Upper lobe of left lung (tissue), 6 donors: Measurements from ENCODE around the gene FOXJ1. TPM values are rescaled to one million over a fixed set of nuclear protein-coding genes. Genes with fewer than 3 reads are reported as not detected.

Experiments
- ATAC-seq, 2 donors: fragments of 200-7000 bp; cut with Tn5 transposase; one replicate each; pipeline ENCODE4 v1.9.1; 2022; ENCODE audit warnings: mild to moderate bottlenecking in 2 of 2, moderate library complexity in 2 of 2; ENCODE audit not compliant: low FRiP score in 2 of 2
- DNase-seq, 2 donors: peaks; one replicate each; pipeline ENCODE4 v3.0.0-alpha.2; 2019 to 2020
- H3K27ac ChIP-seq, 4 donors: fragments of 200-600 bp; sonication (generic); one replicate each; pipeline ENCODE4 v1.5.1; 2016 to 2019
- H3K27me3 ChIP-seq, 4 donors: fragments of 200-600 bp; sonication (generic); one replicate each; pipeline ENCODE4 v1.5.1; 2017 to 2019
- H3K36me3 ChIP-seq, 4 donors: fragments of 200-600 bp; sonication (generic); one replicate each; pipeline ENCODE4 v1.5.1; 2016 to 2019
- H3K4me1 ChIP-seq, 4 donors: fragments of 200-600 bp; sonication (generic); one replicate each; pipeline ENCODE4 v1.5.1; 2018 to 2019
- H3K4me3 ChIP-seq, 4 donors: fragments of 200-600 bp; sonication (generic); one replicate each; pipeline ENCODE4 v1.5.1; 2017 to 2019; ENCODE audit warnings: mild to moderate bottlenecking in 2 of 4, moderate library complexity in 1 of 4
- H3K9me3 ChIP-seq, 4 donors: fragments of 200-600 bp; sonication (generic); one replicate each; pipeline ENCODE4 v1.5.1; 2018 to 2019
- EP300 ChIP-seq, 4 donors: sonication (generic); formaldehyde crosslinking; IDR thresholded peaks; one replicate each; pipeline ENCODE4 v1.5.1; 2017; ENCODE audit warnings: antibody characterized with exemption in 4 of 4, control low read depth in 2 of 4
- POLR2A ChIP-seq, 4 donors: fragments of 450-650 bp; IDR thresholded peaks; one replicate each; pipeline ENCODE4 v1.5.1; 2016 to 2017; ENCODE audit warnings: antibody characterized with exemption in 4 of 4, mild to moderate bottlenecking in 2 of 4
- POLR2AphosphoS5 ChIP-seq, 2 donors: sonication (generic); formaldehyde crosslinking; IDR thresholded peaks; one replicate each; pipeline ENCODE4 v1.5.1; 2017; ENCODE audit warnings: antibody characterized with exemption in 2 of 2
- WGBS, 2 donors: methylation state at CpG; one replicate each; pipeline ENCODE4 v1.1.5; 2017 to 2018; 5-methylcytosine and 5-hydroxymethylcytosine counted together
- total RNA-seq, 6 donors: library from RNA; depleted of rRNA in 4 of 6; stranded (reverse); fragments of >200 nt in 4 of 6; gene quantifications; one replicate each; pipeline versions ENCODE4 v1.1.0 to v1.2.1, GENCODE V29; 2016 to 2021
- TF ChIP-seq, protein P1 (sequence below), 6 experiments: fragments of 450-650 bp in 4 of 6; fragments of 200-600 bp in 2 of 6; sonication (generic) in 2 of 6; IDR thresholded peaks; one replicate each; pipeline ENCODE4 v1.5.1; 2016 to 2019; ENCODE audit warnings: antibody characterized with exemption in 6 of 6
- donor health status: DM: no; HTN: no; CAD: no; lungs with moderate emphysema.
- donor health status: DM: no; HTN: yes; CAD: no; lungs with severe emphysema.

Gene FOXJ1
- total RNA-seq, 6 donors from 2014 or later, result 3.3 to 86.6 (median 32.2) TPM

DNA sequence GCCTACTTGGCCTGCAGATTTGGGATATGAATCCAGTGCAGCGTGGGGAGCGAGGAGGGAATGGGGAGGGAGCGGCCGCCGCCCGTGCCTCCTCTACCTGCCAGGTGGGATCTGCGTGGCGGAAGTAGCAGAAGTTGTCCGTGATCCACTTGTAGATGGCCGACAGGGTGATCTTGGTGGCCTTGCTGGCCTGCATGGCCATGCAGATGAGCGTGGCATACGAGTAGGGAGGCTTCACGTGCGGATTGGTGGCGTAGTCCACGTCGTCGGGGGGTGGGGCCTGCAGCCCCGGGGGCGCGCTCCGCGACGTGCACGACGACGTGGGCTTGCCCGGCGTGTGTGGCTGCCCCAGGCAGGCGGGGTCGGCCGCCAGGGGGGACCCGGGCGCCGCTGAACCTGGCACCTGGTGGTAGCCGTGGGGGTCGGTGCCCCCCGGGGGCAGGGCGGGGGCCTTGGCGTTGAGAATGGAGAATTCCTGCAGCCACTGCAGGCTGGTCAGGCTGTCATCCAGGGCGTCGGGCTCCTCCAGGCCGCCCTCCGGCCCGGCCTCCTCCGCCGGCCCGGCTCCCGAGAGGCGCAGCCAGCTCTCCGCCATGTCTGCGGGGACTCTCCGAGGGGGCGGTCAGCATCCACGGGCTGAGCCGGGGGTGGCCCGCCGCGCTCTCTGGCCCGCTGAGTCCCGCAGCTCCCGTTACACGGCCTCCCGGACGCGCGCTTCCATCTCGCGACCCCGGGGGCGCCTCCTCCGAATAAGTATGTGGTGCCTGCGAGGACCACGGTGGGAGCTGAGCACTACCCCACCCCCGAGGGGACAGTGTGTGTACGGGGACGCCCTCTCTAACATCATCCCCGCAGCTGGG is 1.0 kb downstream of the FOXJ1 start:
- TF ChIP-seq, protein P1, sequence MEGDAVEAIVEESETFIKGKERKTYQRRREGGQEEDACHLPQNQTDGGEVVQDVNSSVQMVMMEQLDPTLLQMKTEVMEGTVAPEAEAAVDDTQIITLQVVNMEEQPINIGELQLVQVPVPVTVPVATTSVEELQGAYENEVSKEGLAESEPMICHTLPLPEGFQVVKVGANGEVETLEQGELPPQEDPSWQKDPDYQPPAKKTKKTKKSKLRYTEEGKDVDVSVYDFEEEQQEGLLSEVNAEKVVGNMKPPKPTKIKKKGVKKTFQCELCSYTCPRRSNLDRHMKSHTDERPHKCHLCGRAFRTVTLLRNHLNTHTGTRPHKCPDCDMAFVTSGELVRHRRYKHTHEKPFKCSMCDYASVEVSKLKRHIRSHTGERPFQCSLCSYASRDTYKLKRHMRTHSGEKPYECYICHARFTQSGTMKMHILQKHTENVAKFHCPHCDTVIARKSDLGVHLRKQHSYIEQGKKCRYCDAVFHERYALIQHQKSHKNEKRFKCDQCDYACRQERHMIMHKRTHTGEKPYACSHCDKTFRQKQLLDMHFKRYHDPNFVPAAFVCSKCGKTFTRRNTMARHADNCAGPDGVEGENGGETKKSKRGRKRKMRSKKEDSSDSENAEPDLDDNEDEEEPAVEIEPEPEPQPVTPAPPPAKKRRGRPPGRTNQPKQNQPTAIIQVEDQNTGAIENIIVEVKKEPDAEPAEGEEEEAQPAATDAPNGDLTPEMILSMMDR (IDR thresholded peaks at IDR 0.05), result peak in 2 of 6 experiments; percentile 14 to 45
- TF ChIP-seq POLR2A (IDR thresholded peaks at IDR 0.05) (peak in 1 of 4 donors; percentile 40), POLR2AphosphoS5 (IDR thresholded peaks at IDR 0.05) (no peak), EP300 (IDR thresholded peaks at IDR 0.05) (no peak)
- H3K4me1 ChIP-seq, result peaks cover 35 to 72% (median 49%) of the 10 kb centered on the region in 4 donors
- H3K4me3 ChIP-seq, result peak overlapping the region in 3 of 4 donors; percentile 50 to 56 (median 53)
- no peaks in the 10 kb centered on the region for H3K9me3 ChIP-seq
- peaks cover 3 to 19% (median 12%) of the 10 kb centered on the region in 4 donors for H3K27me3 ChIP-seq
- WGBS, 2 donors, result 26% methylated on average over 35 of the region's 78 CpGs; no CpG with 5 or more reads in 1 of the 2 donors
- DNase-seq (peak; percentile 59 to 90), ATAC-seq (peak in 1 of 2 donors; percentile 18)
- H3K36me3 ChIP-seq, result no peaks in the 10 kb centered on the region
- peak overlapping the region in 1 of 4 donors; percentile 12 for H3K27ac ChIP-seq

DNA sequence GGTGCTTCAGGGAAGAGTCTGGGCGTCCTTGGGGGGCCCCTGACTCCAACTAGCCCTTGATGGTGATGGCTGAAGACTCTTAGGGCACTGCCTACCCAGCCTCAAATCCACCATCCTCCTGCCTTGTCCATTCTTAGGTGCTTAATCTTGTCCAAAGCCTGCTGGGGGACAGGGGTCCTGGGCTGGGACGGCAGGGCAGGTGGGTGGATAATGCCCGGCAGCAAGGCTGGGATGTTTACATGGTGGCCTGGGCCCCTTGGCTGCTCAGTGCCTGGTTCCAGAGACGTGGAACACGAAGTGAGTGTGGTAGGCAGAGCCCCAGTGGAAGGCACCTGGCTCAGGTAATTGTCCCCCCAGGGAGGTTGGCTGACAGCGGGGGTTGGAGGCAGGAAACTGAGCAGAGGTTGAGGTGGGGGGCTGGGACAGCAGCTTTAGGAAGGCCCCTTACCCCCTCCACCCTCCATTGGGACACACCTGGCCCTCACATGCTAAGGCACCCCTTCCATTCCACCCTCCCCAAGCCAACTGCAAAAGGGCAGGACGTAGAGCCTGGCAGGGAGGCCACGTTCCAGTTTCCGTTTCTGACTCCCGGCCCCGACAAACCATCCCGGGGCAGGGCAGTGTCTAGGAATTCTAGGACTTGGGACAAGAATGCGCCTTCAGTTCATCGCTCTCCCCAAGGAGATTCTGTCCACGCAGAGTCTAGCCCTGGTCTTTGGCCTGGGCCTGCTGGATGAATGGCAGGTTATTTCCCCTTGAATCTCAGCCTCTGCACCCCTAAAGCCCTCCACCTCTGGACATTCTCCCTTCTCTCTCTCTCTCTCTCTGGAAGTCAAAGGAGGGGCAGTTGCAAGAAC is 1.9 kb downstream of the FOXJ1 start:
- Histone ChIP-seq H3K36me3 (no peaks in the 10 kb centered on the region), H3K4me1 (peaks cover 32 to 67% (median 41%) of the 10 kb centered on the region in 4 donors), H3K27me3 (peaks cover 3 to 19% (median 12%) of the 10 kb centered on the region in 4 donors), H3K27ac (peak overlapping the region in 1 of 4 donors; percentile 12), H3K4me3 (peak overlapping the region in 3 of 4 donors; percentile 50 to 56 (median 53)), H3K9me3 (no peaks in the 10 kb centered on the region)
- WGBS, 2 donors, result 50 to 55% methylated on average over 9 to 15 of the region's 15 CpGs
- DNase-seq (no peak), ATAC-seq (no peak)
- TF ChIP-seq POLR2A (IDR thresholded peaks at IDR 0.05) (no peak), POLR2AphosphoS5 (IDR thresholded peaks at IDR 0.05) (no peak), EP300 (IDR thresholded peaks at IDR 0.05) (no peak)
- TF ChIP-seq, protein P1 (IDR thresholded peaks at IDR 0.05), result no peak

DNA sequence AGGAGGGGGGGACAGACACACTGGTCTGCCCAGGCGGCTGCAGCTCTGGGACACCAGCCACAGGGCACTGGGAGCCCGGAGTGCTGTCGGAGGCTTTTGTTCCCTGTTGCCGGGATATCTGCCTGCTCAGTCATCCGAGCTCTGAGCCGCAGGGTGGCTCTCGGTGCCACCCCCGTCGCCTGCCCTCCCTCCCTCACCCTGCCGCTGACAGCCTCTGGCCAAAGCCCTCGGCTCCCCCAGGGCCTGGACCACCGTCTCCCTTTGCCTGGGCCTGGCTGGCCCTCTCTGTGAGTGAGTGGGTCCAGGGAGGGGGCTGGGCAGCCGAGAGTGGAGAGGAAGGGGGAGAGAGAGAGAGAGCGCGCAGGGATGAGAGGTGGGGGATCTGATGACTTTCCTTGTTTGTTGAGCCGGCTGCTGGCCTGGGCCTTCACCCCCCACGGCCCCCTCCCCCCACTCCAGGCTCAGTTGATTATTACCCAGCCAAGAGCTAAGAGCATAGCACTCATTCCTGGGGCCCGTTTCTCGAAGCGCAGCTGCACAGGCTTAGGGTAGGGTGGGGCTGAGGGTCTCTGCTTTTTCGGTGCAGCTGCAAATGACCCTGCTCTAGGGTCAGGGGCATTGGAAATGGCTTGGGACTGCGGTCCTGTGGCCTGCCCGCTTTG is 2.7 kb downstream of the FOXJ1 start:
- WGBS, 2 donors, result 48 to 73% methylated on average over 7 to 22 of the region's 23 CpGs
- ATAC-seq (peak in 1 of 2 donors; percentile 4), DNase-seq (no peak)
- peak overlapping the region in 2 of 4 donors; percentile 50 to 53 for H3K4me3 ChIP-seq
- no peaks in the 10 kb centered on the region for H3K9me3 ChIP-seq
- peaks cover 25 to 61% (median 37%) of the 10 kb centered on the region in 4 donors for H3K4me1 ChIP-seq
- peaks cover 3 to 19% (median 12%) of the 10 kb centered on the region in 4 donors for H3K27me3 ChIP-seq
- H3K27ac ChIP-seq, result no peak overlapping the region
- TF ChIP-seq POLR2AphosphoS5 (IDR thresholded peaks at IDR 0.05), result no peak
- H3K36me3 ChIP-seq, result no peaks in the 10 kb centered on the region

DNA sequence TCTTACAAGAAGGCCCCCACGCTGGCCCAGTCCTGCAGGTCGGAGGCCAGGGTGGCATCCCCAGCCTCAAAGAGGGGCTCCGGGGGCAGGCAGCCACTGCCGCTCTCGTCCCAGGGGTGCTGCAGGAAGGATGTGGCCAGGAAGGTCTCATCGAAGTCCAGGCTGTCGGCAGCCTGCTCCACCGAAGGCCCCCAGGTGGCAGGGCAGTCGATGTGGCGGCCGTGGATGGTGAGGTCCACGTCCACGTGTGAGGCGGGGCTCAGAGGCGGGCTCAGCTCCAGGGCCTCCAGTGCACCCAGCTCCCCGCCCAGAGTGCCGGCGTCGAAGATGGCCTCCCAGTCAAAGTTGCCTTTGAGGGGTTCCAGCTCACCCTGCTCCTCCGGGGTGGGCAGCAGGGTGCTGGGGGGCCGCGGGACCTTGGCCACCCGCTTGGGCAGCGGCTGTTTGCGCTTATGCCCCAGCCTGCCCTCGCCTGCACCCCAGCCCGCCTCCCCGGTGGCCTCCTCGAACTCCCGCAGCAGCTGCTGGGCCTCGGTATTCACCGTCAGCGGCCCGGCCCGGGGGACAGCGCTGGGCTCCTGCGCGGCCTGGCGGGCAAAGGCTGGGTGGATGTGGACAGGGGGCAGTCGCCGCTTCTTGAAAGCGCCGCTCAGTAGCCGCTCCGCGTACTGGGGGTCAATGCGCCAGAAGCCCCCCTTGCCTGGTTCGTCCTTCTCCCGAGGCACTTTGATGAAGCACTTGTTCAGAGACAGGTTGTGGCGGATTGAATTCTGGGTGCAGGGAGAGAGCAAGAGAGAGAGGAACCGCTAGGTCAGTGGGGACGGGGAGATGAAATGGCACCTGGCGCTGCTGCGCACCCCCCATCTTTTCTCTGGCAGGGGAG is 3.5 kb downstream of the FOXJ1 start:
- WGBS, 2 donors, result 76 to 85% methylated on average over 28 to 37 of the region's 54 CpGs
- H3K27ac ChIP-seq, result no peak overlapping the region
- peaks cover 3 to 19% (median 12%) of the 10 kb centered on the region in 4 donors for H3K27me3 ChIP-seq
- peaks cover 25 to 65% (median 37%) of the 10 kb centered on the region in 4 donors for H3K4me1 ChIP-seq
- no peaks in the 10 kb centered on the region for H3K9me3 ChIP-seq
- TF ChIP-seq POLR2AphosphoS5 (IDR thresholded peaks at IDR 0.05) (no peak), POLR2A (IDR thresholded peaks at IDR 0.05) (no peak)
- TF ChIP-seq, protein P1 (IDR thresholded peaks at IDR 0.05), result no peak
- H3K4me3 ChIP-seq, result peak overlapping the region in 2 of 4 donors; percentile 50 to 53
- ATAC-seq (no peak), DNase-seq (peak in 1 of 2 donors; percentile 83)
- no peaks in the 10 kb centered on the region for H3K36me3 ChIP-seq
